Embryonic facial prominence (tissue), 1 donor: Measurements from ENCODE around the gene TMEM184B.

Experiments
- DNase-seq: peaks from one replicate; pipeline ENCODE4 v3.0.0-alpha.2; 2016; ENCODE audit errors: extremely low spot score

TMEM184B gene

GRCh38 chr22:38308791-38309498 is 36.1 kb upstream of the TMEM184B start:
- DNase-seq = no peak

- no peak for DNase-seq
Measured at GRCh38 chr22:38305471-38306448, 33.0 kb upstream of the TMEM184B start.

- DNase-seq = no peak
Measured at GRCh38 chr22:38304526-38304925, 31.7 kb upstream of the TMEM184B start.

- DNase-seq = no peak
Measured at GRCh38 chr22:38303974-38304373, 31.2 kb upstream of the TMEM184B start.

- no peak for DNase-seq
Measured at GRCh38 chr22:38302906-38303305, 30.1 kb upstream of the TMEM184B start.

- DNase-seq = no peak
Measured at GRCh38 chr22:38300946-38301345, 28.1 kb upstream of the TMEM184B start.

GRCh38 chr22:38300197-38300945 is 27.6 kb upstream of the TMEM184B start:
- DNase-seq = no peak

- DNase-seq = no peak
Measured at GRCh38 chr22:38299770-38300102, 26.9 kb upstream of the TMEM184B start.

GRCh38 chr22:38298312-38299005 is 25.6 kb upstream of the TMEM184B start:
- DNase-seq = no peak

GRCh38 chr22:38296372-38296771 is 23.6 kb upstream of the TMEM184B start:
- no peak for DNase-seq

- DNase-seq = no peak
Measured at GRCh38 chr22:38295863-38296262, 23.1 kb upstream of the TMEM184B start.

GRCh38 chr22:38295339-38295738 is 22.5 kb upstream of the TMEM184B start:
- no peak for DNase-seq

GRCh38 chr22:38294193-38294592 is 21.4 kb upstream of the TMEM184B start:
- DNase-seq = no peak

GRCh38 chr22:38292694-38293093 is 19.9 kb upstream of the TMEM184B start:
- DNase-seq = no peak

GRCh38 chr22:38291201-38291777 is 18.5 kb upstream of the TMEM184B start:
- no peak for DNase-seq

GRCh38 chr22:38290347-38290746 is 17.5 kb upstream of the TMEM184B start:
- no peak for DNase-seq

- DNase-seq = no peak
Measured at GRCh38 chr22:38289583-38290082, 16.8 kb upstream of the TMEM184B start.

- no peak for DNase-seq
Measured at GRCh38 chr22:38286915-38287669, 14.3 kb upstream of the TMEM184B start.

- DNase-seq = no peak
Measured at GRCh38 chr22:38285018-38285417, 12.2 kb upstream of the TMEM184B start.

- DNase-seq = no peak
Measured at GRCh38 chr22:38284042-38284402, 11.2 kb upstream of the TMEM184B start.
